Measurements from ENCODE around the gene C1orf146.
"Not testable (repeated sequence)": the region's sequence is repeated elsewhere in the genome, so short reads cannot be mapped to it uniquely, and the experiment has no call there.

C1orf146 gene

GRCh38 chr1:92228401-92228800 lies 10.7 kb downstream of the C1orf146 start:
- H3K27ac ChIP-seq: no peak overlapping the region
- no peaks in the 10 kb centered on the region for H3K27me3 ChIP-seq (ENCODE audit: control insufficient read depth, insufficient read depth, low read length)
- H3K36me3 ChIP-seq (ENCODE audit: control insufficient read depth, insufficient read depth, low read length): no peaks in the 10 kb centered on the region
- H3K9ac ChIP-seq: no peak overlapping the region
- TF ChIP-seq, protein P1, sequence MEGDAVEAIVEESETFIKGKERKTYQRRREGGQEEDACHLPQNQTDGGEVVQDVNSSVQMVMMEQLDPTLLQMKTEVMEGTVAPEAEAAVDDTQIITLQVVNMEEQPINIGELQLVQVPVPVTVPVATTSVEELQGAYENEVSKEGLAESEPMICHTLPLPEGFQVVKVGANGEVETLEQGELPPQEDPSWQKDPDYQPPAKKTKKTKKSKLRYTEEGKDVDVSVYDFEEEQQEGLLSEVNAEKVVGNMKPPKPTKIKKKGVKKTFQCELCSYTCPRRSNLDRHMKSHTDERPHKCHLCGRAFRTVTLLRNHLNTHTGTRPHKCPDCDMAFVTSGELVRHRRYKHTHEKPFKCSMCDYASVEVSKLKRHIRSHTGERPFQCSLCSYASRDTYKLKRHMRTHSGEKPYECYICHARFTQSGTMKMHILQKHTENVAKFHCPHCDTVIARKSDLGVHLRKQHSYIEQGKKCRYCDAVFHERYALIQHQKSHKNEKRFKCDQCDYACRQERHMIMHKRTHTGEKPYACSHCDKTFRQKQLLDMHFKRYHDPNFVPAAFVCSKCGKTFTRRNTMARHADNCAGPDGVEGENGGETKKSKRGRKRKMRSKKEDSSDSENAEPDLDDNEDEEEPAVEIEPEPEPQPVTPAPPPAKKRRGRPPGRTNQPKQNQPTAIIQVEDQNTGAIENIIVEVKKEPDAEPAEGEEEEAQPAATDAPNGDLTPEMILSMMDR (IDR thresholded peaks at IDR 0.05): no peak
- no peaks in the 10 kb centered on the region for H3K9me3 ChIP-seq (ENCODE audit: control insufficient read depth, low read length)
- no peak overlapping the region for H3K4me2 ChIP-seq (ENCODE audit: low read length)
- H3K4me1 ChIP-seq: no peaks in the 10 kb centered on the region
- H2AFZ ChIP-seq: no peak overlapping the region
- H3K79me2 ChIP-seq: no peaks in the 10 kb centered on the region
- H3K4me3 ChIP-seq (ENCODE audit: low read depth, low read length): no peak overlapping the region

- Histone ChIP-seq H3K36me3 (ENCODE audit: control insufficient read depth, insufficient read depth, low read length) (no peaks in the 10 kb centered on the region), H3K27ac (no peak overlapping the region), H3K4me2 (ENCODE audit: low read length) (no peak overlapping the region), H3K4me1 (no peaks in the 10 kb centered on the region), H2AFZ (no peak overlapping the region), H3K9me3 (ENCODE audit: control insufficient read depth, low read length) (no peaks in the 10 kb centered on the region), H3K27me3 (ENCODE audit: control insufficient read depth, insufficient read depth, low read length) (no peaks in the 10 kb centered on the region), H3K9ac (no peak overlapping the region), H3K79me2 (no peaks in the 10 kb centered on the region), H3K4me3 (ENCODE audit: low read depth, low read length) (no peak overlapping the region)
- TF ChIP-seq, protein P1 (IDR thresholded peaks at IDR 0.05): no peak
Observed at GRCh38 chr1:92230736-92231135, 13.0 kb downstream of the C1orf146 start.

GRCh38 chr1:92240034-92240433 lies 22.3 kb downstream of the C1orf146 start:
- Histone ChIP-seq H3K9me3 (ENCODE audit: control insufficient read depth, low read length) (no peaks in the 10 kb centered on the region), H3K4me1 (no peaks in the 10 kb centered on the region), H3K79me2 (no peaks in the 10 kb centered on the region), H3K4me3 (ENCODE audit: low read depth, low read length) (no peak overlapping the region), H3K36me3 (ENCODE audit: control insufficient read depth, insufficient read depth, low read length) (no peaks in the 10 kb centered on the region), H3K27me3 (ENCODE audit: control insufficient read depth, insufficient read depth, low read length) (no peaks in the 10 kb centered on the region), H3K27ac (no peak overlapping the region), H2AFZ (no peak overlapping the region), H3K4me2 (ENCODE audit: low read length) (no peak overlapping the region), H3K9ac (no peak overlapping the region)
- TF ChIP-seq, protein P1 (IDR thresholded peaks at IDR 0.05): no peak

GRCh38 chr1:92244376-92244775 lies 26.7 kb downstream of the C1orf146 start:
- H3K4me2 ChIP-seq (ENCODE audit: low read length): no peak overlapping the region
- no peak overlapping the region for H2AFZ ChIP-seq
- no peaks in the 10 kb centered on the region for H3K4me1 ChIP-seq
- TF ChIP-seq, protein P1 (IDR thresholded peaks at IDR 0.05): no peak
- no peak overlapping the region for H3K9ac ChIP-seq
- H3K27ac ChIP-seq: no peak overlapping the region
- H3K27me3 ChIP-seq (ENCODE audit: control insufficient read depth, insufficient read depth, low read length): no peaks in the 10 kb centered on the region
- no peak overlapping the region for H3K4me3 ChIP-seq (ENCODE audit: low read depth, low read length)
- no peaks in the 10 kb centered on the region for H3K9me3 ChIP-seq (ENCODE audit: control insufficient read depth, low read length)
- no peaks in the 10 kb centered on the region for H3K36me3 ChIP-seq (ENCODE audit: control insufficient read depth, insufficient read depth, low read length)
- no peaks in the 10 kb centered on the region for H3K79me2 ChIP-seq

GRCh38 chr1:92254714-92255113 lies 37.0 kb downstream of the C1orf146 start:
- not testable (repeated sequence) for H3K9me3 ChIP-seq (ENCODE audit: control insufficient read depth, low read length); H3K9ac ChIP-seq; H3K36me3 ChIP-seq (ENCODE audit: control insufficient read depth, insufficient read depth, low read length); H3K4me3 ChIP-seq (ENCODE audit: low read depth, low read length); H3K27me3 ChIP-seq (ENCODE audit: control insufficient read depth, insufficient read depth, low read length); H3K79me2 ChIP-seq; H3K27ac ChIP-seq; H2AFZ ChIP-seq; H3K4me1 ChIP-seq; H3K4me2 ChIP-seq (ENCODE audit: low read length)
